ENCODE results near the gene UVSSA.

The UVSSA gene

GRCh38 chr4:1310796-1311631 lies 36.0 kb upstream of the UVSSA start:
- Mint-ChIP-seq H3K36me3 (ENCODE audit: low read depth) (peaks cover 25% of the 10 kb centered on the region), H3K9me3 (no peaks in the 10 kb centered on the region), H3K4me3 (peak overlapping the region; percentile 36), H3K4me1 (peaks cover 46% of the 10 kb centered on the region), H3K27ac (peak overlapping the region; percentile 27), H3K27me3 (no peaks in the 10 kb centered on the region)
- DNase-seq (no peak), ATAC-seq (no peak)

GRCh38 chr4:1312821-1313640 lies 34.0 kb upstream of the UVSSA start:
- peaks cover 37% of the 10 kb centered on the region for H3K4me1 Mint-ChIP-seq
- DNase-seq, result no peak
- H3K27ac Mint-ChIP-seq, result no peak overlapping the region
- no peaks in the 10 kb centered on the region for H3K27me3 Mint-ChIP-seq
- H3K4me3 Mint-ChIP-seq, result no peak overlapping the region
- H3K36me3 Mint-ChIP-seq (ENCODE audit: low read depth), result peaks cover 25% of the 10 kb centered on the region
- no peaks in the 10 kb centered on the region for H3K9me3 Mint-ChIP-seq
- ATAC-seq, result no peak

GRCh38 chr4:1315306-1315705 lies 31.7 kb upstream of the UVSSA start:
- Mint-ChIP-seq H3K4me1 (peaks cover 16% of the 10 kb centered on the region), H3K36me3 (ENCODE audit: low read depth) (peaks cover 32% of the 10 kb centered on the region), H3K27me3 (no peaks in the 10 kb centered on the region), H3K27ac (no peak overlapping the region), H3K9me3 (no peaks in the 10 kb centered on the region), H3K4me3 (no peak overlapping the region)
- no peak for DNase-seq
- ATAC-seq, result no peak

GRCh38 chr4:1315836-1316536 lies 31.0 kb upstream of the UVSSA start:
- ATAC-seq, result peak; percentile 33
- H3K36me3 Mint-ChIP-seq (ENCODE audit: low read depth), result peaks cover 33% of the 10 kb centered on the region
- no peak for DNase-seq
- H3K27me3 Mint-ChIP-seq, result no peaks in the 10 kb centered on the region
- H3K9me3 Mint-ChIP-seq, result no peaks in the 10 kb centered on the region
- H3K4me1 Mint-ChIP-seq, result peaks cover 14% of the 10 kb centered on the region
- H3K27ac Mint-ChIP-seq, result no peak overlapping the region
- no peak overlapping the region for H3K4me3 Mint-ChIP-seq

- Mint-ChIP-seq H3K27ac (no peak overlapping the region), H3K27me3 (no peaks in the 10 kb centered on the region), H3K9me3 (no peaks in the 10 kb centered on the region), H3K4me1 (peaks cover 9% of the 10 kb centered on the region), H3K4me3 (no peak overlapping the region), H3K36me3 (ENCODE audit: low read depth) (peaks cover 38% of the 10 kb centered on the region)
- ATAC-seq, result no peak
- DNase-seq, result no peak
These were observed 30.4 kb upstream of the UVSSA start for GRCh38 chr4:1316537-1317168.

GRCh38 chr4:1317177-1318045 lies 29.6 kb upstream of the UVSSA start:
- H3K4me3 Mint-ChIP-seq, result no peak overlapping the region
- no peaks in the 10 kb centered on the region for H3K9me3 Mint-ChIP-seq
- peaks cover 38% of the 10 kb centered on the region for H3K36me3 Mint-ChIP-seq (ENCODE audit: low read depth)
- no peak overlapping the region for H3K27ac Mint-ChIP-seq
- H3K4me1 Mint-ChIP-seq, result peaks cover 8% of the 10 kb centered on the region
- ATAC-seq (no peak), DNase-seq (no peak)
- no peaks in the 10 kb centered on the region for H3K27me3 Mint-ChIP-seq

- Mint-ChIP-seq H3K9me3 (no peaks in the 10 kb centered on the region), H3K36me3 (ENCODE audit: low read depth) (peaks cover 32% of the 10 kb centered on the region), H3K27me3 (no peaks in the 10 kb centered on the region), H3K27ac (no peak overlapping the region), H3K4me1 (peaks cover 8% of the 10 kb centered on the region), H3K4me3 (no peak overlapping the region)
- ATAC-seq (no peak), DNase-seq (no peak)
These were observed 29.0 kb upstream of the UVSSA start for GRCh38 chr4:1318046-1318375.

GRCh38 chr4:1318488-1319213 lies 28.4 kb upstream of the UVSSA start:
- ATAC-seq (no peak), DNase-seq (peak; percentile 46)
- H3K4me1 Mint-ChIP-seq, result peaks cover 8% of the 10 kb centered on the region
- H3K36me3 Mint-ChIP-seq (ENCODE audit: low read depth), result peaks cover 26% of the 10 kb centered on the region
- no peaks in the 10 kb centered on the region for H3K9me3 Mint-ChIP-seq
- H3K27me3 Mint-ChIP-seq, result no peaks in the 10 kb centered on the region
- no peak overlapping the region for H3K27ac Mint-ChIP-seq
- no peak overlapping the region for H3K4me3 Mint-ChIP-seq

- no peak overlapping the region for H3K4me3 Mint-ChIP-seq
- no peak overlapping the region for H3K27ac Mint-ChIP-seq
- no peaks in the 10 kb centered on the region for H3K9me3 Mint-ChIP-seq
- H3K36me3 Mint-ChIP-seq (ENCODE audit: low read depth), result peaks cover 13% of the 10 kb centered on the region
- H3K4me1 Mint-ChIP-seq, result no peaks in the 10 kb centered on the region
- H3K27me3 Mint-ChIP-seq, result no peaks in the 10 kb centered on the region
- no peak for DNase-seq
- ATAC-seq, result no peak
These were observed 25.5 kb upstream of the UVSSA start for GRCh38 chr4:1321486-1321885.

- Mint-ChIP-seq H3K9me3 (no peaks in the 10 kb centered on the region), H3K36me3 (ENCODE audit: low read depth) (peaks cover 13% of the 10 kb centered on the region), H3K4me3 (no peak overlapping the region), H3K27ac (no peak overlapping the region), H3K4me1 (no peaks in the 10 kb centered on the region), H3K27me3 (no peaks in the 10 kb centered on the region)
- no peak for DNase-seq
- ATAC-seq, result no peak
These were observed 24.9 kb upstream of the UVSSA start for GRCh38 chr4:1321946-1322650.

GRCh38 chr4:1323280-1323634 lies 23.8 kb upstream of the UVSSA start:
- ATAC-seq, result no peak
- Mint-ChIP-seq H3K9me3 (no peaks in the 10 kb centered on the region), H3K4me3 (no peak overlapping the region), H3K27me3 (no peaks in the 10 kb centered on the region), H3K4me1 (no peaks in the 10 kb centered on the region), H3K27ac (no peak overlapping the region), H3K36me3 (ENCODE audit: low read depth) (peaks cover 10% of the 10 kb centered on the region)
- DNase-seq, result no peak

GRCh38 chr4:1323635-1324442 lies 23.2 kb upstream of the UVSSA start:
- Mint-ChIP-seq H3K27me3 (no peaks in the 10 kb centered on the region), H3K9me3 (no peaks in the 10 kb centered on the region), H3K4me1 (peaks cover under 1% of the 10 kb centered on the region), H3K36me3 (ENCODE audit: low read depth) (peaks cover 10% of the 10 kb centered on the region), H3K27ac (no peak overlapping the region), H3K4me3 (no peak overlapping the region)
- DNase-seq, result no peak
- no peak for ATAC-seq

All from activated naive CD8-positive, alpha-beta T cell treated with anti-CD3 and anti-CD28 coated beads, Interleukin-2, amount 50 U/mL, for 24 hours (primary cell).